OCI-LY7 (cell line): ENCODE results near the gene KCNN3. TPM values are rescaled to one million over a fixed set of nuclear protein-coding genes. Genes with fewer than 3 reads are reported as not detected.

ENCODE experiments used
- BruUV-seq: library from RNA; stranded (reverse); fragments of 400-500 nt; replicated peaks from 2 replicates; lab custom pipeline; 2021; lab: Mats Ljungman, UMichigan
- CTCF ChIA-PET: fragments of 300-600 bp; sonication (Branson Sonifier 250); formaldehyde crosslinking; loops from one replicate; lab custom pipeline; 2022; ENCODE audit warnings: antibody characterized with exemption; ENCODE audit not compliant: unreplicated experiment; lab: Charles Lee
- POLR2A ChIA-PET: fragments of 300-600 bp; sonication (Branson Sonifier 250); formaldehyde crosslinking; loops from one replicate; lab custom pipeline; 2022; ENCODE audit warnings: antibody characterized with exemption; lab: Charles Lee
- DNase-seq: peaks from one replicate; pipeline ENCODE4 v3.0.0-alpha.2; 2015; ENCODE audit warnings: low spot score
- H2AFZ ChIP-seq: fragments of 200-600 bp; sonication (generic), shearing (Covaris generic); 2 replicates; pipeline ENCODE4 v1.6.1; 2014; ENCODE audit warnings: mild to moderate bottlenecking, antibody characterized with exemption, low read length, moderate library complexity
- H3K27ac ChIP-seq: fragments of 200-600 bp; sonication (generic); 2 replicates; pipeline ENCODE4 v1.5.1; 2014; ENCODE audit warnings: mixed run types, low read depth, mild to moderate bottlenecking, moderate library complexity, low read length, inconsistent platforms; ENCODE audit not compliant: poor library complexity, severe bottlenecking
- H3K36me3 ChIP-seq: fragments of 200-600 bp; sonication (generic); 2 replicates; pipeline ENCODE4 v1.6.1; 2014; ENCODE audit warnings: mild to moderate bottlenecking, antibody characterized with exemption, low read length, moderate library complexity, mixed read lengths; ENCODE audit not compliant: insufficient read depth
- H3K4me1 ChIP-seq: fragments of 200-600 bp; sonication (generic); 2 replicates; pipeline ENCODE4 v1.5.1; 2014; ENCODE audit warnings: mild to moderate bottlenecking, low read length; ENCODE audit not compliant: insufficient read depth, poor library complexity, severe bottlenecking
- H3K4me2 ChIP-seq: fragments of 200-600 bp; sonication (generic); 2 replicates; pipeline ENCODE4 v1.6.1; 2014; ENCODE audit warnings: mild to moderate bottlenecking, low read length
- H3K4me3 ChIP-seq: fragments of 200-600 bp; sonication (generic); 2 replicates; pipeline ENCODE4 v1.5.1; 2014; ENCODE audit warnings: mild to moderate bottlenecking, low read depth, low read length; ENCODE audit not compliant: poor library complexity, severe bottlenecking
- H3K79me2 ChIP-seq: fragments of 200-600 bp; sonication (generic); 2 replicates; pipeline ENCODE4 v1.6.1; 2016; ENCODE audit warnings: low read depth, mild to moderate bottlenecking, low read length, moderate library complexity, mixed read lengths; ENCODE audit not compliant: insufficient read depth
- H3K9me2 ChIP-seq: fragments of 200-600 bp; sonication (generic); 2 replicates; pipeline ENCODE4 v1.6.1; 2016; ENCODE audit warnings: mild to moderate bottlenecking, low read length, mixed read lengths; ENCODE audit not compliant: insufficient read depth
- H3K9me3 ChIP-seq: fragments of 200-600 bp; sonication (generic); 2 replicates; pipeline ENCODE4 v1.6.1; 2014; ENCODE audit warnings: mild to moderate bottlenecking, mixed run types, low read length, mixed read lengths
- H4K20me1 ChIP-seq: fragments of 200-600 bp; sonication (generic); 2 replicates; pipeline ENCODE4 v1.6.1; 2014; ENCODE audit warnings: mild to moderate bottlenecking, antibody characterized with exemption, low read length, moderate library complexity, mixed read lengths; ENCODE audit not compliant: insufficient read depth
- EZH2phosphoT487 ChIP-seq: fragments of 200-600 bp; sonication (generic); IDR thresholded peaks from 2 replicates; pipeline ENCODE4 v1.6.1; 2018; ENCODE audit warnings: low read depth, borderline replicate concordance, mild to moderate bottlenecking, mixed run types, antibody characterized with exemption, low read length, moderate library complexity, mixed read lengths
- intact Hi-C: fragments of 100-400 bp; cut with micrococcal nuclease; formaldehyde crosslinking; loops from one replicate; pipeline ENCODE4 v1.10.0; 2022; ENCODE audit not compliant: unreplicated experiment
- total RNA-seq, 2 experiments: library from RNA; depleted of rRNA in 1 of 2; stranded (reverse); fragments of >200 nt in 1 of 2; shearing (Covaris generic) in 1 of 2; gene quantifications; 2 replicates each; pipeline ENCODE4 v1.2.3, GENCODE V29; 2014 to 2022
- TF ChIP-seq, protein P1 (sequence below): fragments of 200-600 bp; sonication (generic); conservative IDR thresholded peaks from 2 replicates; pipeline ENCODE4 v1.5.1; 2014; ENCODE audit warnings: mild to moderate bottlenecking, antibody characterized with exemption, low read length, moderate library complexity, mixed read lengths

KCNN3 gene
- total RNA-seq, 2 experiments from 2014 or later: 14.8 to 50.8 TPM

GRCh38 chr1:154714638-154715037 is 155.4 kb downstream of the KCNN3 start:
- H3K79me2 ChIP-seq: no peaks in the 10 kb centered on the region
- no peaks in the 10 kb centered on the region for H3K4me1 ChIP-seq
- H3K9me3 ChIP-seq: no peaks in the 10 kb centered on the region
- peaks cover 36% of the 10 kb centered on the region for H3K36me3 ChIP-seq
- H3K4me2 ChIP-seq: no peak overlapping the region
- H3K9me2 ChIP-seq: no peaks in the 10 kb centered on the region
- POLR2A ChIA-PET: no interaction called here
- DNase-seq: peak; percentile 18
- intact Hi-C loops: no loop called here
- TF ChIP-seq EZH2phosphoT487: no peak
- TF ChIP-seq, protein P1, sequence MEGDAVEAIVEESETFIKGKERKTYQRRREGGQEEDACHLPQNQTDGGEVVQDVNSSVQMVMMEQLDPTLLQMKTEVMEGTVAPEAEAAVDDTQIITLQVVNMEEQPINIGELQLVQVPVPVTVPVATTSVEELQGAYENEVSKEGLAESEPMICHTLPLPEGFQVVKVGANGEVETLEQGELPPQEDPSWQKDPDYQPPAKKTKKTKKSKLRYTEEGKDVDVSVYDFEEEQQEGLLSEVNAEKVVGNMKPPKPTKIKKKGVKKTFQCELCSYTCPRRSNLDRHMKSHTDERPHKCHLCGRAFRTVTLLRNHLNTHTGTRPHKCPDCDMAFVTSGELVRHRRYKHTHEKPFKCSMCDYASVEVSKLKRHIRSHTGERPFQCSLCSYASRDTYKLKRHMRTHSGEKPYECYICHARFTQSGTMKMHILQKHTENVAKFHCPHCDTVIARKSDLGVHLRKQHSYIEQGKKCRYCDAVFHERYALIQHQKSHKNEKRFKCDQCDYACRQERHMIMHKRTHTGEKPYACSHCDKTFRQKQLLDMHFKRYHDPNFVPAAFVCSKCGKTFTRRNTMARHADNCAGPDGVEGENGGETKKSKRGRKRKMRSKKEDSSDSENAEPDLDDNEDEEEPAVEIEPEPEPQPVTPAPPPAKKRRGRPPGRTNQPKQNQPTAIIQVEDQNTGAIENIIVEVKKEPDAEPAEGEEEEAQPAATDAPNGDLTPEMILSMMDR: no peak
- BruUV-seq: no TSS peak
- CTCF ChIA-PET: no interaction called here
- no peak overlapping the region for H3K4me3 ChIP-seq
- H4K20me1 ChIP-seq: no peaks in the 10 kb centered on the region
- H2AFZ ChIP-seq: no peak overlapping the region
- H3K27ac ChIP-seq: no peak overlapping the region

DNA sequence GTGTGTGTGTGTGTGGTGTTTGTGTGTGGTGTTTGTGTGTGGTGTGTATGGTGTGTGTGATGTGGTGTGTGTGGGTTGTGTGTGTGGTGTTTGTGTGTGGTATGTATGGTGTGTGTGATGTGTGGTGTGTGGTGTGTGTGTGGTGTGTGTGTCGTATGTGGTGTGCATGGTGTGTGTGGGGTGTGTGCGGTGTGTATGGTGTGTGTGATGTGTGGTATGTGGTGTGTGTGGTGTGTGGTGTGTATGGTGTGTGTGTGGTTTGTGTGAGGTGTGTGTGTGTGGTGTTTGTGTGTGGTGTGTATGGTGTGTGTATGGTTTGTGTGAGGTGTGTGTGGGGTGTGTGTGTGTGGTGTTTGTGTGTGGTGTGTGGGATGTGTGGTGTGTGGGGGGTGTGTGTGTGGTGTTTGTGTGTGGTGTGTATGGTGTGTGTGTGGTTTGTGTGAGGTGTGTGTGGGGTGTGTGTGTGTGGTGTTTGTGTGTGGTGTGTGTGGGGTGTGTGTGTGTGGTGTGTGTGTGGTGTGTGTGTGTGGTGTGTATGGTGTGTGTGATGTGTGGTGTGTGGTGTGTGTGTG is 155.9 kb downstream of the KCNN3 start:
- no peak overlapping the region for H3K4me2 ChIP-seq
- no peaks in the 10 kb centered on the region for H4K20me1 ChIP-seq
- TF ChIP-seq EZH2phosphoT487: no peak
- TF ChIP-seq, protein P1: no peak
- no peaks in the 10 kb centered on the region for H3K79me2 ChIP-seq
- H3K27ac ChIP-seq: no peak overlapping the region
- no peak overlapping the region for H2AFZ ChIP-seq
- no peak overlapping the region for H3K4me3 ChIP-seq
- intact Hi-C loops: no loop called here
- no peak for DNase-seq
- no peaks in the 10 kb centered on the region for H3K9me2 ChIP-seq
- H3K9me3 ChIP-seq: no peaks in the 10 kb centered on the region
- no peaks in the 10 kb centered on the region for H3K4me1 ChIP-seq
- no TSS peak for BruUV-seq
- H3K36me3 ChIP-seq: peaks cover 36% of the 10 kb centered on the region
- CTCF ChIA-PET: no interaction called here
- POLR2A ChIA-PET: no interaction called here

DNA sequence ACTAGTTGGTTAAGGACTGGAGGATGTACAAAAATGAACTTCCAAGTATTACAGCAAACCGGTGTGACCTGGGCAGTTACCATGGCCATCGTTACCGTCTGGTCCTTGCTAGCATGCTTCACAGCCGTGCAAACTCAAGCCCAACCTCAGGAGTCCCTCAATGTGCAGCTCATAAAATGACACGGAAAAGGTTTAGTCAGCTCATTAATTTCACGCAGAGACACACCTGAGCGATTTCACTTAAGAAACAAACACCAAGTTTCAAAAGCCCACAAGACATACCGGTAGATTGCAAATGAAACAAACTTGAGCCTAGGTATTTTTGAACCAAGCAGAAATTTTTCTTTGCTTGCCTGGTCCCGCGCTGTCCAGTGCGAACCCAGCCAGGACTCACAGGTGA is 157.1 kb downstream of the KCNN3 start:
- intact Hi-C loops: no loop called here
- ChIA-PET POLR2A (no interaction called here), CTCF (interaction anchor here (0.6 kb wide), 1 partner anchor 301 kb away, joined by 3 read pairs; no protein-coding TSS in a partner anchor)
- H3K27ac ChIP-seq: no peak overlapping the region
- DNase-seq: no peak
- peaks cover 37% of the 10 kb centered on the region for H3K36me3 ChIP-seq
- H3K9me2 ChIP-seq: no peaks in the 10 kb centered on the region
- H4K20me1 ChIP-seq: no peaks in the 10 kb centered on the region
- H3K4me2 ChIP-seq: no peak overlapping the region
- no peak for TF ChIP-seq EZH2phosphoT487
- TF ChIP-seq, protein P1: no peak
- H3K79me2 ChIP-seq: no peaks in the 10 kb centered on the region
- no TSS peak for BruUV-seq
- H3K9me3 ChIP-seq: no peaks in the 10 kb centered on the region
- no peak overlapping the region for H3K4me3 ChIP-seq
- H2AFZ ChIP-seq: no peak overlapping the region
- no peaks in the 10 kb centered on the region for H3K4me1 ChIP-seq
